HCT116 (cell line): ENCODE measurements around the gene CRISP2. TPM values are rescaled to one million over a fixed set of nuclear protein-coding genes. Genes with fewer than 3 reads are reported as not detected.

Source experiments
- ATAC-seq: fragments of 200-7000 bp; cut with Tn5 transposase; 2 replicates; pipeline ENCODE4 v1.9.1; 2020; ENCODE audit warnings: mild to moderate bottlenecking, moderate library complexity
- BruUV-seq: library from RNA; stranded (reverse); fragments of 400-500 nt; replicated peaks from 2 replicates; lab custom pipeline; 2021; lab: Mats Ljungman, UMichigan
- CTCF ChIA-PET: fragments of 300-600 bp; sonication (Branson Sonifier 250); formaldehyde crosslinking; loops from one replicate; lab custom pipeline; 2021; ENCODE audit warnings: antibody characterized with exemption; lab: Charles Lee
- POLR2A ChIA-PET: fragments of 300-600, 350-600 bp; sonication (Branson Sonifier 250); formaldehyde crosslinking; loops from one replicate; lab custom pipeline; 2021; ENCODE audit warnings: antibody characterized with exemption; lab: Charles Lee
- RAD21 ChIA-PET, 2 experiments: fragments of 300-600 bp; sonication (Branson Sonifier 250); formaldehyde crosslinking; loops; one replicate each; lab custom pipeline; 2023; ENCODE audit warnings: low total read pairs in 2 of 2; ENCODE audit not compliant: uncharacterized antibody in 2 of 2, unreplicated experiment in 2 of 2, low non-redundant PET in 1 of 2; lab: Charles Lee
- DNase-seq: peaks from one replicate; pipeline ENCODE4 v3.0.0-alpha.2; 2010; ENCODE audit warnings: low read depth, low spot score
- H2AFZ ChIP-seq: fragments of 200-600 bp; shearing (Covaris generic), sonication (generic); 2 replicates; pipeline ENCODE4 v1.6.1; 2017; ENCODE audit warnings: low read depth, mixed run types, mixed read lengths, antibody characterized with exemption, low read length; ENCODE audit not compliant: poor library complexity, severe bottlenecking
- H3K27ac ChIP-seq: 2 replicates; pipeline ENCODE4 v1.5.1; 2012; ENCODE audit warnings: low read depth, low read length
- H3K27me3 ChIP-seq: fragments of 200-600 bp; sonication (generic); 2 replicates; pipeline ENCODE4 v1.6.1; 2016; ENCODE audit warnings: mixed run types, low read length, mixed read lengths; ENCODE audit not compliant: insufficient read depth
- H3K36me3 ChIP-seq, 2 experiments: fragments of 200-500 bp in 1 of 2; fragments of 200-600 bp in 1 of 2; sonication (Bioruptor generic) in 1 of 2; sonication (generic) in 1 of 2; 2 replicates each; pipeline versions ENCODE4 v1.5.1 to v1.6.1; 2014 to 2016; ENCODE audit warnings: low read length in 2 of 2, inconsistent platforms in 1 of 2, mixed read lengths in 1 of 2, mixed run types in 1 of 2; ENCODE audit not compliant: insufficient read depth in 2 of 2, control insufficient read depth in 1 of 2
- H3K4me1 ChIP-seq, 2 experiments: fragments of 200-600 bp in 1 of 2; sonication (generic) in 1 of 2; 2 replicates each; pipeline versions ENCODE4 v1.5.1 to v1.6.1; 2012 to 2017; ENCODE audit warnings: low read length in 2 of 2, inconsistent platforms in 1 of 2, mild to moderate bottlenecking in 1 of 2, mixed read lengths in 1 of 2, mixed run types in 1 of 2, moderate library complexity in 1 of 2; ENCODE audit not compliant: insufficient read depth in 2 of 2, control insufficient read depth in 1 of 2
- H3K4me2 ChIP-seq: fragments of 200-600 bp; sonication (generic); 2 replicates; pipeline ENCODE4 v1.6.1; 2017; ENCODE audit warnings: mixed run types, low read length, mixed read lengths
- H3K4me3 ChIP-seq, 2 experiments: fragments of 200-600 bp in 1 of 2; sonication (generic) in 1 of 2; replicated peaks in 1 of 2; 2 replicates each; pipeline ENCODE4 v1.5.1; 2011 to 2016; ENCODE audit warnings: low read length in 2 of 2, control low read depth in 1 of 2, low read depth in 1 of 2, mild to moderate bottlenecking in 1 of 2, mixed read lengths in 1 of 2, mixed run types in 1 of 2
- H3K79me2 ChIP-seq: fragments of 200-600 bp; sonication (generic); 2 replicates; pipeline ENCODE4 v1.6.1; 2017; ENCODE audit warnings: mild to moderate bottlenecking, mixed run types, low read length, moderate library complexity, mixed read lengths; ENCODE audit not compliant: insufficient read depth
- H3K9ac ChIP-seq: fragments of 200-600 bp; sonication (generic); 2 replicates; pipeline ENCODE4 v1.6.1; 2016; ENCODE audit warnings: low read length, mixed read lengths
- H3K9me2 ChIP-seq: fragments of 200-600 bp; sonication (generic), shearing (Covaris generic); 2 replicates; pipeline ENCODE4 v1.6.1; 2017; ENCODE audit warnings: mixed run types, mild to moderate bottlenecking, moderate library complexity; ENCODE audit not compliant: insufficient read depth
- H3K9me3 ChIP-seq, 2 experiments: fragments of 200-500 bp in 1 of 2; fragments of 200-600 bp in 1 of 2; sonication (Bioruptor generic) in 1 of 2; sonication (generic) in 1 of 2; 2 replicates each; pipeline ENCODE4 v1.6.1; 2014 to 2017; ENCODE audit warnings: low read length in 2 of 2, mixed read lengths in 2 of 2, inconsistent platforms in 1 of 2, low read depth in 1 of 2, mild to moderate bottlenecking in 1 of 2, mixed run types in 1 of 2, moderate library complexity in 1 of 2; ENCODE audit not compliant: control insufficient read depth in 1 of 2, insufficient read depth in 1 of 2
- H4K20me1 ChIP-seq: fragments of 200-600 bp; sonication (generic), shearing (Covaris generic); 2 replicates; pipeline ENCODE4 v1.6.1; 2017; ENCODE audit warnings: mixed run types, mild to moderate bottlenecking, moderate library complexity; ENCODE audit not compliant: insufficient read depth
- EGR1 ChIP-seq: IDR thresholded peaks from 2 replicates; pipeline ENCODE4 v1.6.1; 2012; ENCODE audit warnings: low read depth
- ELF1 ChIP-seq: IDR thresholded peaks from 2 replicates; pipeline ENCODE4 v1.6.1; 2012; ENCODE audit warnings: low read depth, borderline replicate concordance
- EZH2 ChIP-seq: fragments of 200-600 bp; sonication (generic); IDR thresholded peaks from 2 replicates; pipeline ENCODE4 v1.6.1; 2017; ENCODE audit warnings: antibody characterized with exemption, mixed run types
- EZH2phosphoT487 ChIP-seq: fragments of 200-600 bp; IDR thresholded peaks from 2 replicates; pipeline ENCODE4 v1.6.1; 2018; ENCODE audit warnings: antibody characterized with exemption, borderline replicate concordance
- FOSL1 ChIP-seq: IDR thresholded peaks from 2 replicates; pipeline ENCODE4 v1.6.1; 2012; ENCODE audit warnings: low read depth
- POLR2A ChIP-seq: IDR thresholded peaks from 2 replicates; pipeline ENCODE4 v1.7.0; 2011; ENCODE audit warnings: borderline replicate concordance; ENCODE audit not compliant: insufficient read depth, insufficient read length; ENCODE audit errors: extremely low read depth
- RAD21 ChIP-seq: IDR thresholded peaks from 2 replicates; pipeline ENCODE4 v1.6.1; 2012; ENCODE audit warnings: low read depth, mild to moderate bottlenecking
- SP1 ChIP-seq: IDR thresholded peaks from 2 replicates; pipeline ENCODE4 v1.6.1; 2012; ENCODE audit warnings: low read depth
- TCF7L2 ChIP-seq: IDR thresholded peaks from 2 replicates; pipeline ENCODE4 v1.7.0; 2011; ENCODE audit warnings: borderline replicate concordance, inconsistent platforms; ENCODE audit not compliant: insufficient read depth, insufficient read length; ENCODE audit errors: extremely low read depth
- YY1 ChIP-seq: IDR thresholded peaks from 2 replicates; pipeline ENCODE4 v1.6.1; 2011; ENCODE audit warnings: low read length, low read depth, moderate library complexity, mild to moderate bottlenecking; ENCODE audit not compliant: insufficient replicate concordance; ENCODE audit errors: extremely low read depth
- ZFX ChIP-seq: fragments of 450-650 bp; IDR thresholded peaks from 2 replicates; pipeline ENCODE4 v1.6.1; 2017
- ZNF274 ChIP-seq: fragments of 200-500 bp; sonication (Bioruptor generic); IDR thresholded peaks from 2 replicates; pipeline ENCODE4 v1.6.1; 2014; ENCODE audit warnings: mild to moderate bottlenecking, low read depth, low read length, inconsistent platforms
- intact Hi-C: fragments of 100-400 bp; cut with micrococcal nuclease; formaldehyde crosslinking; loops from 2 replicates; pipeline ENCODE4 v1.10.0; 2022
- total RNA-seq: library from RNA; stranded (reverse); gene quantifications from one replicate; pipeline ENCODE4 v1.2.1, GENCODE V29; 2021; ENCODE audit not compliant: unreplicated experiment
- TF ChIP-seq, protein P1 (sequence below): IDR thresholded peaks from 2 replicates; pipeline ENCODE4 v1.6.1; 2012
- TF ChIP-seq, protein P2 (sequence below): IDR thresholded peaks from 2 replicates; pipeline ENCODE4 v1.6.1; 2012; ENCODE audit warnings: low read depth
- TF ChIP-seq, protein P3 (sequence below): IDR thresholded peaks from 2 replicates; pipeline ENCODE4 v1.6.1; 2012
- TF ChIP-seq, protein P4 (sequence below), 3 experiments: fragments of 200-600 bp in 1 of 3; sonication (generic) in 1 of 3; IDR thresholded peaks in 2 of 3; conservative IDR thresholded peaks in 1 of 3; 2 replicates each; pipeline ENCODE4 v1.5.1; 2012 to 2017; ENCODE audit warnings: low read depth in 2 of 3, low read length in 2 of 3, antibody characterized with exemption in 1 of 3, borderline replicate concordance in 1 of 3, control low read depth in 1 of 3, mild to moderate bottlenecking in 1 of 3, mixed read lengths in 1 of 3, mixed run types in 1 of 3, moderate library complexity in 1 of 3; ENCODE audit not compliant: insufficient read depth in 1 of 3

CRISP2 gene
- total RNA-seq, 1 experiment from 2014 or later = not detected

DNA sequence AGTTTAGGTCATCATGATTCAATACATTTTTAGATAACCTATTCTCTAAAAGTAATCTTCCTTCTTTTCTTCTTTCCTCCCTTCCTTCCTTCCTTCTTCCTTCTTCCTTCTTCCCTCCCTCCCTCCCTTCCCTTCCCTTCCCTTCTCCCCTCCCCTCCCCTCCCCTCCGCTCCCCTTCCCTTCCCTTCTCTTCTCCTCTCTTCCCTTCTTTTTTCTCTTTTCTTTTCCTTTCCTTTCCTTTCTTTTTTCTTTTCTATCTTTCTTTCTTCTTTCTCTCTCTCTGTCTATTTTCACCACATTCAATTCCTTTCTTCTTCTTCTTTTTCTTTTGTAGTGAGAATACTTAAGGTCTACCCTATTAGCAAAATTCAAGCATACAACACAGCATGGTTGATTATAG lies 59.4 kb downstream of the CRISP2 start:
- ChIA-PET CTCF (no interaction called here), POLR2A (no interaction called here), RAD21 (no interaction called here)
- intact Hi-C loops = no loop called here
- H3K27me3 ChIP-seq = no peaks in the 10 kb centered on the region
- ATAC-seq (no peak), DNase-seq (no peak)
- no TSS peak for BruUV-seq
- H3K79me2 ChIP-seq = no peaks in the 10 kb centered on the region
- H3K4me3 ChIP-seq = no peak overlapping the region
- no peaks in the 10 kb centered on the region for H3K9me2 ChIP-seq
- no peaks in the 10 kb centered on the region for H3K4me1 ChIP-seq
- H2AFZ ChIP-seq = no peak overlapping the region
- no peaks in the 10 kb centered on the region for H3K36me3 ChIP-seq
- no peak overlapping the region for H3K4me2 ChIP-seq
- no peak for TF ChIP-seq ELF1
- no peak for TF ChIP-seq RAD21
- TF ChIP-seq, protein P1, sequence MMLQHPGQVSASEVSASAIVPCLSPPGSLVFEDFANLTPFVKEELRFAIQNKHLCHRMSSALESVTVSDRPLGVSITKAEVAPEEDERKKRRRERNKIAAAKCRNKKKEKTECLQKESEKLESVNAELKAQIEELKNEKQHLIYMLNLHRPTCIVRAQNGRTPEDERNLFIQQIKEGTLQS = no peak
- no peak for TF ChIP-seq ZNF274
- TF ChIP-seq ZFX = no peak
- TF ChIP-seq YY1 = no peak
- no peak for TF ChIP-seq TCF7L2
- no peak for TF ChIP-seq EZH2phosphoT487
- TF ChIP-seq, protein P2, sequence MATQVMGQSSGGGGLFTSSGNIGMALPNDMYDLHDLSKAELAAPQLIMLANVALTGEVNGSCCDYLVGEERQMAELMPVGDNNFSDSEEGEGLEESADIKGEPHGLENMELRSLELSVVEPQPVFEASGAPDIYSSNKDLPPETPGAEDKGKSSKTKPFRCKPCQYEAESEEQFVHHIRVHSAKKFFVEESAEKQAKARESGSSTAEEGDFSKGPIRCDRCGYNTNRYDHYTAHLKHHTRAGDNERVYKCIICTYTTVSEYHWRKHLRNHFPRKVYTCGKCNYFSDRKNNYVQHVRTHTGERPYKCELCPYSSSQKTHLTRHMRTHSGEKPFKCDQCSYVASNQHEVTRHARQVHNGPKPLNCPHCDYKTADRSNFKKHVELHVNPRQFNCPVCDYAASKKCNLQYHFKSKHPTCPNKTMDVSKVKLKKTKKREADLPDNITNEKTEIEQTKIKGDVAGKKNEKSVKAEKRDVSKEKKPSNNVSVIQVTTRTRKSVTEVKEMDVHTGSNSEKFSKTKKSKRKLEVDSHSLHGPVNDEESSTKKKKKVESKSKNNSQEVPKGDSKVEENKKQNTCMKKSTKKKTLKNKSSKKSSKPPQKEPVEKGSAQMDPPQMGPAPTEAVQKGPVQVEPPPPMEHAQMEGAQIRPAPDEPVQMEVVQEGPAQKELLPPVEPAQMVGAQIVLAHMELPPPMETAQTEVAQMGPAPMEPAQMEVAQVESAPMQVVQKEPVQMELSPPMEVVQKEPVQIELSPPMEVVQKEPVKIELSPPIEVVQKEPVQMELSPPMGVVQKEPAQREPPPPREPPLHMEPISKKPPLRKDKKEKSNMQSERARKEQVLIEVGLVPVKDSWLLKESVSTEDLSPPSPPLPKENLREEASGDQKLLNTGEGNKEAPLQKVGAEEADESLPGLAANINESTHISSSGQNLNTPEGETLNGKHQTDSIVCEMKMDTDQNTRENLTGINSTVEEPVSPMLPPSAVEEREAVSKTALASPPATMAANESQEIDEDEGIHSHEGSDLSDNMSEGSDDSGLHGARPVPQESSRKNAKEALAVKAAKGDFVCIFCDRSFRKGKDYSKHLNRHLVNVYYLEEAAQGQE = no peak
- TF ChIP-seq POLR2A = no peak
- TF ChIP-seq FOSL1 = no peak
- TF ChIP-seq, protein P3, sequence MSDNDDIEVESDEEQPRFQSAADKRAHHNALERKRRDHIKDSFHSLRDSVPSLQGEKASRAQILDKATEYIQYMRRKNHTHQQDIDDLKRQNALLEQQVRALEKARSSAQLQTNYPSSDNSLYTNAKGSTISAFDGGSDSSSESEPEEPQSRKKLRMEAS = no peak
- no peak for TF ChIP-seq EZH2
- no peak for TF ChIP-seq EGR1
- TF ChIP-seq SP1 = no peak
- TF ChIP-seq, protein P4, sequence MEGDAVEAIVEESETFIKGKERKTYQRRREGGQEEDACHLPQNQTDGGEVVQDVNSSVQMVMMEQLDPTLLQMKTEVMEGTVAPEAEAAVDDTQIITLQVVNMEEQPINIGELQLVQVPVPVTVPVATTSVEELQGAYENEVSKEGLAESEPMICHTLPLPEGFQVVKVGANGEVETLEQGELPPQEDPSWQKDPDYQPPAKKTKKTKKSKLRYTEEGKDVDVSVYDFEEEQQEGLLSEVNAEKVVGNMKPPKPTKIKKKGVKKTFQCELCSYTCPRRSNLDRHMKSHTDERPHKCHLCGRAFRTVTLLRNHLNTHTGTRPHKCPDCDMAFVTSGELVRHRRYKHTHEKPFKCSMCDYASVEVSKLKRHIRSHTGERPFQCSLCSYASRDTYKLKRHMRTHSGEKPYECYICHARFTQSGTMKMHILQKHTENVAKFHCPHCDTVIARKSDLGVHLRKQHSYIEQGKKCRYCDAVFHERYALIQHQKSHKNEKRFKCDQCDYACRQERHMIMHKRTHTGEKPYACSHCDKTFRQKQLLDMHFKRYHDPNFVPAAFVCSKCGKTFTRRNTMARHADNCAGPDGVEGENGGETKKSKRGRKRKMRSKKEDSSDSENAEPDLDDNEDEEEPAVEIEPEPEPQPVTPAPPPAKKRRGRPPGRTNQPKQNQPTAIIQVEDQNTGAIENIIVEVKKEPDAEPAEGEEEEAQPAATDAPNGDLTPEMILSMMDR (IDR thresholded peaks at IDR 0.05 in 2 of 3, conservative IDR thresholded peaks at IDR 0.05 in 1 of 3; ENCODE audit: borderline replicate concordance in 1 of 3, insufficient read depth in 1 of 3, low read depth in 2 of 3, low read length in 2 of 3) = no peak
- no peaks in the 10 kb centered on the region for H3K9me3 ChIP-seq
- no peaks in the 10 kb centered on the region for H4K20me1 ChIP-seq
- no peak overlapping the region for H3K27ac ChIP-seq
- no peak overlapping the region for H3K9ac ChIP-seq
